GM12875 (cell line): ENCODE measurements around the gene EMP2.

ENCODE experiments used
- H3K4me3 ChIP-seq: one replicate; pipeline ENCODE4 v1.5.1; 2011; ENCODE audit warnings: low read depth, low read length, control low read depth
- CTCF ChIP-seq: IDR thresholded peaks from 2 replicates; pipeline ENCODE4 v1.5.1; 2011; ENCODE audit warnings: low read depth, mild to moderate bottlenecking, control low read depth, inconsistent platforms, low read length, moderate library complexity, borderline replicate concordance; ENCODE audit not compliant: insufficient read depth

EMP2 gene

GRCh38 chr16:10599626-10600025 lies 19.2 kb upstream of the EMP2 start:
- TF ChIP-seq CTCF: no peak
- H3K4me3 ChIP-seq: no peak overlapping the region

- no peak overlapping the region for H3K4me3 ChIP-seq
- TF ChIP-seq CTCF: no peak
Observed at GRCh38 chr16:10598157-10598556, 17.8 kb upstream of the EMP2 start.

- H3K4me3 ChIP-seq: no peak overlapping the region
- peak; percentile 22; the same call in 1 of the 2 replicates for TF ChIP-seq CTCF
Observed at GRCh38 chr16:10597187-10597601, 16.8 kb upstream of the EMP2 start.

- H3K4me3 ChIP-seq: no peak overlapping the region
- no peak for TF ChIP-seq CTCF
Observed at GRCh38 chr16:10594312-10594950, 14.0 kb upstream of the EMP2 start.

DNA sequence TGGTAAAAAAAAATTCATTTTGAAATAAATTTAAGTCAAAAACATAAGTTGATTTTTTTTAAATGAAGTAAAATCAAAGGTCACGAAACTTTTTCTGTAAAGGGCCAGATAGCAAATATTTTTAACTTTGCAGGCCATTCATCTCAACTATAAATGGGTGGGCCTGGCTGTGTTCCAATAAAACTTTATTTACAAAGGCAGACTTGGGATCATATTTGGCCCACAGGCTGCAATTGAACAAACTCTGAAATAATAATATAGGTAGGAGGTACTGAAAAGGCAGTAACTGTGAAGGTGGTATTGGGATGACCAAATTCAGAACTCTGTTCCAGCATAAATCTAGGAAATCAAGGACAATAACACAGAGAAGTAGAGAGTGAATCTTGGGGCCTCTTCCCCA lies 12.2 kb upstream of the EMP2 start:
- no peak for TF ChIP-seq CTCF
- H3K4me3 ChIP-seq: no peak overlapping the region

GRCh38 chr16:10590342-10590741 lies 9.9 kb upstream of the EMP2 start:
- TF ChIP-seq CTCF: no peak
- H3K4me3 ChIP-seq: no peak overlapping the region

- TF ChIP-seq CTCF: no peak
Observed at GRCh38 chr16:10589109-10589508, 8.7 kb upstream of the EMP2 start.

More at GRCh38 chr16:10589109-10589508, 8.7 kb upstream of the EMP2 start:
- no peak overlapping the region for H3K4me3 ChIP-seq
